ENCODE measurements around the gene CHAMP1.

Gene CHAMP1

DNA sequence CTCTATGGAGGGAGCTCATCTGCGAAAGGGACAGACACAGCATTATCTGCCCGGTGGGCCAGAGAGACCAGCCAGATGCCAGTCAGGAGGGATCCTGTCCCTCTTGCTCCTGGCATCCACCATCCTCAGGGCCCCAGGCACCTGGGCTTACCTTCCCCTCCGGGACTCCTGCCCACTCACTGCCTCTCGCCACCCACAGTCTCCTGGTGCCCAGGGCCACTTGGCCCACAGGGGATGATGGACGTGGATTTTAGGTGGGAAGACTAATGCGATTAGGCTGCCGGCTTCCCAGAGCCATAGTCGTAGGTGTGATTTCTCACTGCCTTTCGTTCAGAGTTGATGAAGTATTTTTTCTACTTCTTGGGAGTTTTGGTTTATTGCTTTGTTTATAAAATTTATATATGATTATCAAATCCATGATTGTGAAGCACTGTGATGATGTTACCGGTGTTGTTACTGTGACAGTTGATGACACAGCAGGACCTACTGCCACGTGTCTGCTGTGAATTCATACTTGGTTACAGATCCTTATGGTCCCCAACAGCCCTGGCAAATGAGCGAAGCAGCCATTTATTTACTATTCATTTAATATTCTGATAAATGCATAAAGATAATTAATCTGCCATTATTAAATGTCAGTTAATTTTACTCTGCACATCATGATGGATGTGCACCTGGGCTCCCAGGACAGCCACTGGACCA is 14.5 kb upstream of the CHAMP1 start:
- no peaks in the 10 kb centered on the region for H3K27me3 ChIP-seq (replicated peaks; ENCODE audit: control insufficient read depth, insufficient read depth, low read length)
- TF ChIP-seq, protein P1, sequence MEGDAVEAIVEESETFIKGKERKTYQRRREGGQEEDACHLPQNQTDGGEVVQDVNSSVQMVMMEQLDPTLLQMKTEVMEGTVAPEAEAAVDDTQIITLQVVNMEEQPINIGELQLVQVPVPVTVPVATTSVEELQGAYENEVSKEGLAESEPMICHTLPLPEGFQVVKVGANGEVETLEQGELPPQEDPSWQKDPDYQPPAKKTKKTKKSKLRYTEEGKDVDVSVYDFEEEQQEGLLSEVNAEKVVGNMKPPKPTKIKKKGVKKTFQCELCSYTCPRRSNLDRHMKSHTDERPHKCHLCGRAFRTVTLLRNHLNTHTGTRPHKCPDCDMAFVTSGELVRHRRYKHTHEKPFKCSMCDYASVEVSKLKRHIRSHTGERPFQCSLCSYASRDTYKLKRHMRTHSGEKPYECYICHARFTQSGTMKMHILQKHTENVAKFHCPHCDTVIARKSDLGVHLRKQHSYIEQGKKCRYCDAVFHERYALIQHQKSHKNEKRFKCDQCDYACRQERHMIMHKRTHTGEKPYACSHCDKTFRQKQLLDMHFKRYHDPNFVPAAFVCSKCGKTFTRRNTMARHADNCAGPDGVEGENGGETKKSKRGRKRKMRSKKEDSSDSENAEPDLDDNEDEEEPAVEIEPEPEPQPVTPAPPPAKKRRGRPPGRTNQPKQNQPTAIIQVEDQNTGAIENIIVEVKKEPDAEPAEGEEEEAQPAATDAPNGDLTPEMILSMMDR (IDR thresholded peaks at IDR 0.05; ENCODE audit: insufficient read depth, low read length, poor library complexity, severe bottlenecking) = no peak
- H3K36me3 ChIP-seq (ENCODE audit: control insufficient read depth, insufficient read depth, low read length) = peaks cover 18% of the 10 kb centered on the region
- DNase-seq (ENCODE audit: extremely low read depth, insufficient read length) = no peak
- H3K4me3 ChIP-seq (replicated peaks; ENCODE audit: low read depth, low read length) = no peak overlapping the region

DNA sequence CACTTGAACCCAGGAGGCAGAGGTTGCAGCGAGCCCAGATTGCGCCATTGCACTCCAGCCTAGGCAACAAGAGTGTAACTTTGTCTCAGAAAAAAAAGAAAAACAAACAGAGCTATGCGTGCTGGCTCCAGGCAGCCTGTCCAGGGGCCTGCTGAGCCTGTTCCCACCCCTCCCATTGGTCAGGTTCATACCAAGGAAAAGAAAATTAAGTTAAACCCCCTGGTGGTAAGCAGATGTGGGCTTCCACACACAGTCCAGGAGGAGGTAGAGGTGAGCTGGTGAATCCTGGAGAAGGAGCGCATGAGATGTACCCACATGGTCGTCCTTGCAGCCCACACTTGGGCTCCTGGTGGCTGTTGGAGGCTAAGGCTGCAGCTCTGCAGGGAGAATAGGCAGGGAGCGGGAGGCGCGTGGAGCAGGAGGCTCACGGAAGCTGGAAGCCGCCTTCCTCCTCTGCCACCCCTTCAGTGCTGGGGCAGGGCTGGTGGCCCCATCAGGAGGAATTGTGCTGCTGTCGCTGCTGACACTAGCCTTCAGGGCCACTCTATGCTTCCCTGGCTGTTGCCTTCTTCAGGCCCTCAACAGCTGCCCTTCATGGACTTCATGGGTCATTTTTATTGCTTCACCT is 10.5 kb upstream of the CHAMP1 start:
- Histone ChIP-seq H3K27me3 (replicated peaks; ENCODE audit: control insufficient read depth, insufficient read depth, low read length) (no peaks in the 10 kb centered on the region), H3K4me3 (replicated peaks; ENCODE audit: low read depth, low read length) (no peak overlapping the region), H3K36me3 (ENCODE audit: control insufficient read depth, insufficient read depth, low read length) (peaks cover 17% of the 10 kb centered on the region)
- TF ChIP-seq, protein P1 (IDR thresholded peaks at IDR 0.05; ENCODE audit: insufficient read depth, low read length, poor library complexity, severe bottlenecking) = no peak
- DNase-seq (ENCODE audit: extremely low read depth, insufficient read length) = no peak

DNA sequence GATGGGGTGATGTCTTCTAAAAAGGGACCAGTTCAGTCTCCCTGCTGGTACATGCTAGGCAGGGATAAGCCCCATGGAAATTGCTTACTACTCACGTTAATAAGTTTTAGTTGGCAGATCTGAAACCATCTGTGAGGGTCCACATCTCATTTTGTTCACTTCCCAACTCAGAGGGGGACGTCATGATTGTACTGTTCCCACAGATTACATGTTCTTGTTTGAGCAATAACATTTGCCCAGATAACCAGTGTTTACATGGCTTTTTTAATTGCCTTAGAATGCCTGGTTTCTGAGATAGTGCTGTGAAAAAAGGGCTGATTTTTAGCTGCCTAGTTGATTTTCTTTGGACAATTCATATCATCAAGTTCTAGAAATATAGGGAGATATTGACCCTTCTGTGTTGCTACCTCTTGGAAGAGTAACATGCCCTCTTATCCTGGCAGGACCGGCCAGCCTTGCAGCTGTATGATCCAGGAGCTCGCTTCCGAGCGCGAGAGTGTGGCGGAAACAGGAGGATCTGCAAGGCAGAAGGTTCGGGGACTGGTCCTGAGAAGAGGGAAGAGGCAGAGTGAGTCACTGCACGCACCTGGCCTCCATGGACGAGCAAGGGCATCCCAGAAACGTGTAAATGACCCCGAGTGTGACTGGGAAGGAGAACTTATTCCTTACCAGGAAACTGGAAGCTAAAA is 9.8 kb upstream of the CHAMP1 start:
- Histone ChIP-seq H3K27me3 (replicated peaks; ENCODE audit: control insufficient read depth, insufficient read depth, low read length) (no peaks in the 10 kb centered on the region), H3K4me3 (replicated peaks; ENCODE audit: low read depth, low read length) (no peak overlapping the region), H3K36me3 (ENCODE audit: control insufficient read depth, insufficient read depth, low read length) (peaks cover 14% of the 10 kb centered on the region)
- TF ChIP-seq, protein P1 (IDR thresholded peaks at IDR 0.05; ENCODE audit: insufficient read depth, low read length, poor library complexity, severe bottlenecking) = no peak
- DNase-seq (ENCODE audit: extremely low read depth, insufficient read length) = no peak

DNA sequence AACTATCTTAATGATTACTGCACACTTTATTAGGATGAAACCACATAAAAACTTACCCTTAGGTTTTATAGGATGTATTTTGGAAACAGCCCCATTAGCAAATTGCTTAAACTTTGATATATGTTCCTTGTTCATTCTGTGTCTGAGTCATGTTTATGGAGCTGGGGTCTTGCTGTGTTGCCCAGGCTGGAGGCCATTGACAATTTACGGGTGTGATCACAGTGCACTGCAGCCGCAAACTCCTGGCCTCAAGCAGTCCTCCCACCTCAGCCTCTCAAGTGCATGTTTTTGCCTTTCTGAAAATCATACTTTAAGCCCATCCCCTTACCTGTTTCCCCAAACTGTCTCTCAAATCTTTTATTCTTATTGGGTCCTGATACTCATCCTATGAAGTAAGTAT is 5.2 kb upstream of the CHAMP1 start:
- H3K4me3 ChIP-seq (replicated peaks; ENCODE audit: low read depth, low read length) = no peak overlapping the region
- H3K36me3 ChIP-seq (ENCODE audit: control insufficient read depth, insufficient read depth, low read length) = peaks cover 6% of the 10 kb centered on the region
- TF ChIP-seq, protein P1 (IDR thresholded peaks at IDR 0.05; ENCODE audit: insufficient read depth, low read length, poor library complexity, severe bottlenecking) = no peak
- no peaks in the 10 kb centered on the region for H3K27me3 ChIP-seq (replicated peaks; ENCODE audit: control insufficient read depth, insufficient read depth, low read length)
- no peak for DNase-seq (ENCODE audit: extremely low read depth, insufficient read length)

DNA sequence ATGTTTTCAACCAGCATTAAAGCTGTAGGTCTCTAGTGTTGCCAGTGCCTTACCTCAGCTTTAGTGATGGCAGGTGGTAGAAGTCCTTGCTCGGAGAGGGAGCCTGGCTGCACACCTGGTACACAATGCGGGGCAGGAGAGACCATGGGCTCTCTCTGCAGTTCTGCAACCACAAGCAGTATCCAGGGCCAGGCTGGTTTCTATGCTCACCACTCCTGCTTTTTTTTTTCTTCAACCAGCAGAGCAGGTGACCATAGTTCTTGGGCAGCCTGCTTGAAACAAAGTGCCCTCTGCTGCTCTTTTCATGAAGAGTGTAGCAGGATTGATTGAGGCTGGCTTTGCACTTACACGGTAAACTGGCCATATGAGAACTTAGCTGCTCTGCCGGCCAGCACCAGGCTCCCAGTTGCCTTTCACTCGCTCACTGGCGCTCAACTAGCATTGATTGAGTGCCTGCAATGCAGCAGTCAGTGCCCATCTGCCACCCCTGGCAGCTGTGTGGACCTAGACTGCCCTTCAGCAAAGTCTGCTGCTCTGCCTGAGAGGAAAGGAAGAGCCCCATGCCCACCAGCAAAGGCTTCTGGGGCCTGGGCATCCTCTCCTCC is 4.4 kb upstream of the CHAMP1 start:
- DNase-seq (ENCODE audit: extremely low read depth, insufficient read length) = no peak
- Histone ChIP-seq H3K36me3 (ENCODE audit: control insufficient read depth, insufficient read depth, low read length) (peaks cover 2% of the 10 kb centered on the region; the same call in 1 of the 2 replicates), H3K27me3 (replicated peaks; ENCODE audit: control insufficient read depth, insufficient read depth, low read length) (no peaks in the 10 kb centered on the region), H3K4me3 (replicated peaks; ENCODE audit: low read depth, low read length) (no peak overlapping the region)
- TF ChIP-seq, protein P1 (IDR thresholded peaks at IDR 0.05; ENCODE audit: insufficient read depth, low read length, poor library complexity, severe bottlenecking) = no peak

Data from GM06990 (cell line).